GM18873 (cell line): ENCODE data around the gene DCAF6.

Source experiments
- ATAC-seq: cut with Tn5 transposase; IDR thresholded peaks from one replicate; pipeline ENCODE4 v1.9.1; 2021; ENCODE audit warnings: mild to moderate bottlenecking, moderate library complexity, moderate number of reproducible peaks; ENCODE audit not compliant: unreplicated experiment, low FRiP score

The DCAF6 gene

GRCh38 chr1:168082008-168082876 lies 145.8 kb downstream of the DCAF6 start:
- peak; percentile 70 for ATAC-seq

DNA sequence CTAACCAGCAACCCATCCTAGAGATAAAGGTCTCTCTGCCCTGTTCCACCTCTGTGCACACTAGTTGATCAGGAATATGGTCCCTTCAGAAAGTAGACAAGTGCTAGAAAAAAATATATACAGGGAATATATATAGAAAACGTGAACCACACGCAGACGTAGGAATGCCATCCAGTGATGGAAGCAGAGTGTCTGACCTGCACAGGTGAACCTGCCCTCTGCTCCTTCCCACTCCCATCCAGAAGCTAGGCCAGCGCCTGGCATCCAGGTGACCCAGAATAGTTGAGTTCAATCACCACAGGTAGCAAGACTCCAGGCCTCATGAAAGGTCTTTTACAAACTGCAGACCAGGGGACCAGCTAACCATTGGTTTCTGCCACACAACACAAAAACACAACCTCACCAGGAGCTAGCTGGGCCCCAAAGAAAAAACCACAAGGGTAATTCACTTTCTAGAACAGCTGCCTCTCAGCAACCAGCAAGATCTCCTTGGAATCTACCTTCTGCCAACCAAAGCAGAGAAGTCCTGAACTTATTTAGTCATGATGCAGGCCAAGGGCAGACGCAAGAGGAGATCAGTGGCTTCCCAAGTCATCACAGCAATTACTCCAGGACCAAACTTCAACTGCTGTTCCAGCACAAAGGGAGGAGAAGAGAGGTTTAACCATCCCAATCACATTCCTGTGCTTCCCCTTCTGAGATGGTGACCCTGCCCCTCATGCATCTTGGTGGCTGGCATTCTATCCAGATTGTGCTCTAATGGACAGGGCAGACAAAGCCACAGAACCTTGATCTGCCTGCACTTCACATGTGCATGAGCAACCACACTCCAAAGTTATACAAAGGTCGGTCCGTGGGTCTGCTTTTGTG lies 147.2 kb downstream of the DCAF6 start:
- no peak for ATAC-seq

DNA sequence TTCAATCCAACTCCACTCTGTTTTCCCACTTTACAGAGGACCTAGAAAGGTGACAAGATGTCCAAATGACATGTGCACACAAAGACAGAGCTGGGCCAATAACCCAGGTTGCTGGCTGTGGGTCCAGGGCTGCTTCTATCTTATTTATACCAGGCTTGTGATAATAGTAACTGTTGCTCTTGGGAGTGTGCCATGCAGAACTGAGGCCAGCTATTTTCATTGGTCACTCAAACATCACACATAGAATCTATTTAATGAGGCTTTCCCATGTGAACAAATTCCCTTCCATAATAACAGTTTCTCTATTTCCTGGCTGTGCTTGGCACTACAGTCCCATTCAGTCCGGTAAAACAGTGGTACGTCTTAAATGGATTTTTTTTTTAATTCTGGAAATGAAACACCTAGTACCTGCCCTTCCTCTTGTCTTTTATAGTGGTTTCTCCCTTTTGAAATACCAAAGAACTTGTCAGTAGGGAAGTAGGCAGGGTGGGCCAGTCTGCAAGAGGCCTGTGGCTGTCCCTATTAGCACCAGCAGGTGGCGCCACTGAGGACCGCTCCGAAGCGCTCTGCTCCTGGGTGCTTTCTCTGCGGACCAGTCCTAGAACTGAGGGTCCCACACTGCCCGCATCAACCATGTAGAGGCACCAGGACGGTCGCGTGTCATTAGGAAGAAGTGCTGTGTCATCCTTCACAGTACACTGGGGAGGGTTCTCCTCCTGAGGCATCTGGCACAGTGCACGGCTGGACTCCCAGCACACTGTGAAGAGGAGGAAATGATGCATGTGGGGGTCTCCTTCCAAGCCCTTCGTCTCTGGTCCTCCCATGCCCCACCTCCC lies 148.1 kb downstream of the DCAF6 start:
- no peak for ATAC-seq

DNA sequence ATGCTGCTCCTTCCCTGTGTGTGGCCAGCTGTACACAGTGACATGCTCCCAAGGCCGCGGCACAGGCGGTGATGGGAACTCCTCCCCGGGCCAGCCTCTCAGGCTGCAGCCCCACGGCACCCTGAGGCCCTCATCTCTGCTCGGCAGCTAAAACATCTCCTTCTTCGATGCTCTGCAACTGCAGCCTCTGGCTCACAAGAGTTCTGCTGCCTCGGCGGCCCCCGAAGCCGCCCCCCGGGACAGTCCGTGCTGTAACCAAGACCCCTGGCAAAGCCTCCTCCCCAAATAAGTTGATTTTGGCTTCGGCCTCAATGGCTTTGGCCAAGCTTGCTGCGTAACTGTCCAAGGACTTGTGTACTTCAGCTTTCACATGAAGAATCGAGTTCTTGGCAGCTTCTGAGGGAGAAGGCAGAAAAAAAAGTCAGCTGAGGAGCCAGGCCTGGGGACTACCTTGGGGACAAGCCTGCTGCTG lies 149.0 kb downstream of the DCAF6 start:
- no peak for ATAC-seq

- ATAC-seq: no peak
These were observed 150.0 kb downstream of the DCAF6 start for GRCh38 chr1:168086438-168086837.

DNA sequence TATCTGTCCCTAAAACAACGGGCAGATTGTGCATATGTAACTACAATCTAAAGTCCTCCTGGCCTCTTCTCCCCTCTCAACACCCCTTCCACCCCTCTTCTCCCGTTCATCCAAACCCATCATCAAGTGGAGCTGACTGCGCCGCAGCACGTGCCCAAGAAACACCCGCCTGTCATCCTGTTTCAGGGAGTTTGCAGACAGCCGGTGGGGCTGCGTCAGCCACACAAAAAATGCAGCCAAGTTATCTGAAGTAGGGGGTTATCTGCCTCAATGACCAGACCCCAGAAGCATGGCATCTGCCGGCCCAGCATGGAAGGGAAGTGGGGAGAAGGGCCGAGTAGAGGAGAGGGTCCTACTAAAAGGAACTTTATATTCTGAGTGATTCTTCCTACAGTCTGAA lies 151.2 kb downstream of the DCAF6 start:
- ATAC-seq: no peak

GRCh38 chr1:168088511-168089325 lies 152.2 kb downstream of the DCAF6 start:
- no peak for ATAC-seq

GRCh38 chr1:168089326-168089978 lies 153.0 kb downstream of the DCAF6 start:
- ATAC-seq: no peak

- no peak for ATAC-seq
These were observed 153.5 kb downstream of the DCAF6 start for GRCh38 chr1:168089979-168090337.

DNA sequence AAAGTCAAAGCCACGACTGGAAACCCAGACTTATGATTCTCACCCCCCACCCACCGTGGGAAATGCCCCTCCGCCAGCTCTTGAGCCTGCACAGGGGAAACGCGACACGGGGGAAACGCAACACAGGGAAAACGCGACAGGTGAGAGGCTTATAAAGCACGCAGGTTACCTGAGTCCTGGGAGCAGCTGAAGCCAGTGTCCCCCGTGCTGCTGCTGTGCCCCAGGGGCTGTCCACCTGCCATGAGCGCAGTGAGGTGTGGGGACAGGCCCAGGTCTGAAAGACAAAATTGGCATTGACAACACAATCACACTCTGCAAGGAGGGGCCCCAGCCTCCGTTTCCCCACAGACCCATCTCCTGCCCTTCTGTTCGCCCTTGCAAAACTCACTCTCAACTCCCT lies 153.9 kb downstream of the DCAF6 start:
- ATAC-seq: no peak

DNA sequence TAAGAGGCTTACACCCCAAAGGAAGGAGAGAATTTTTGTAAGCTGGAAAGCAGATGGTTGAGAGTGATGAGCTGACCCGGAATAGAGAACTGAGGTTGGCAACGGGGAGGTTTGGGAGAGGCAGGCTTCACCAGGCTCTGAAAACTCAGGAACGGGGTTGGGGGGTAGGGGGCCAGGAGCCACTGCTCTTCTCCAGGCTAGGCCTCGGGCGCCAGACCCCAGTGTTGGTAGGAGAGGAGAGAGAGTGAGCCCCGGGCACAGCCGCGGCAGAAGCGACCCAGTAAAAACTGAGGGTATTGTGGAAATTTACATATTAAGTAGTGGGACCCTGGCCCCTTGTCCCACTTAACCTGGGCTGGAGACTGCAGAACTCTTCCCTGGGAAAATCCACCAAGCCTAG lies 154.6 kb downstream of the DCAF6 start:
- no peak for ATAC-seq

- ATAC-seq: no peak
These were observed 155.5 kb downstream of the DCAF6 start for GRCh38 chr1:168091720-168092550.

GRCh38 chr1:168092566-168093355 lies 156.3 kb downstream of the DCAF6 start:
- no peak for ATAC-seq

DNA sequence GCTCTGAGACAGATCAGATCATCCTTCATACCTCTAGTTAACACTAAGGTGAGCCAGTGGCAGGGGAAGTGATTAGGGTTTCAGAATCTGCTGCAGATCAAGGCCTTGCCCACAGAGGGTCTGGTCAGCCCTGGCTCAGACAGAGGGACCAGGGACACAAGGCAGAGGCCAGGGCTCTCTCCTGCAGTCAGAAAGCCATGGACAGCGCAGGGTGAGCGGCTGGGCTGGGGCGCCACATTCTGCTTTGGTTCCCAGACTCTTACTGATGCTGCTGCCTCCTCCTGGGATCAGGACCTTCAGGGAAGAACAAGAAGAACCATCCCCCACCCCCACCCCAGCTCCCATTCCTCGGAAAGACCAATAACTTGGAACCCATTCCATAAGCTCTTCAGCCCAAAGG lies 157.1 kb downstream of the DCAF6 start:
- ATAC-seq: no peak

- no peak for ATAC-seq
These were observed 159.0 kb downstream of the DCAF6 start for GRCh38 chr1:168095476-168095875.

- ATAC-seq: no peak
These were observed 160.0 kb downstream of the DCAF6 start for GRCh38 chr1:168096296-168097165.
